WTC11 (cell line): ENCODE data around the gene PHC2. TPM values are rescaled to one million over a fixed set of nuclear protein-coding genes. Genes with fewer than 3 reads are reported as not detected.

Experiments
- ATAC-seq: fragments of 200-7000 bp; cut with Tn5 transposase; 2 replicates; pipeline ENCODE4 v1.10.0; 2021; ENCODE audit warnings: mild to moderate bottlenecking, moderate library complexity
- CTCF ChIA-PET: fragments of 300-600 bp; sonication (Branson Sonifier 250); formaldehyde crosslinking; loops from one replicate; lab custom pipeline; 2021; ENCODE audit warnings: antibody characterized with exemption; lab: Charles Lee
- POLR2A ChIA-PET: fragments of 350-600 bp; sonication (Branson Sonifier 250); formaldehyde crosslinking; loops from one replicate; lab custom pipeline; 2021; ENCODE audit warnings: antibody characterized with exemption; lab: Charles Lee
- DNase-seq: peaks from one replicate; pipeline ENCODE4 v3.0.0; 2021; ENCODE audit warnings: low spot score
- H3K27ac Mint-ChIP-seq: 2 replicates; pipeline ENCODE4 v1.8.0; 2021; ENCODE audit warnings: mixed read lengths
- H3K27me3 Mint-ChIP-seq: 2 replicates; pipeline ENCODE4 v1.8.0; 2021; ENCODE audit warnings: low read depth, mild to moderate bottlenecking, moderate library complexity, mixed read lengths
- H3K36me3 Mint-ChIP-seq: 2 replicates; pipeline ENCODE4 v1.8.0; 2021; ENCODE audit warnings: mixed read lengths
- H3K4me1 Mint-ChIP-seq: 2 replicates; pipeline ENCODE4 v1.8.0; 2022; ENCODE audit warnings: mixed read lengths
- H3K4me3 Mint-ChIP-seq: 2 replicates; pipeline ENCODE4 v1.8.0; 2021; ENCODE audit warnings: mild to moderate bottlenecking, moderate library complexity, mixed read lengths
- H3K9me3 Mint-ChIP-seq: 2 replicates; pipeline ENCODE4 v1.8.0; 2021; ENCODE audit warnings: mixed read lengths
- AR ChIP-seq: fragments of 250-450 bp; sonication (Bioruptor Pico); IDR thresholded peaks from 2 replicates; pipeline ENCODE4 v1.9.0; 2021; ENCODE audit warnings: mild to moderate bottlenecking
- FOXJ3 ChIP-seq: sonication (generic); formaldehyde crosslinking; IDR thresholded peaks from 2 replicates; pipeline ENCODE4 v1.9.0; 2021; ENCODE audit warnings: missing genetic modification reagents, mild to moderate bottlenecking, borderline replicate concordance
- HMGXB4 ChIP-seq: sonication (generic); formaldehyde crosslinking; IDR thresholded peaks from 2 replicates; pipeline ENCODE4 v1.8.1; 2023; ENCODE audit warnings: mild to moderate bottlenecking, moderate library complexity, missing genetic modification reagents
- JUN ChIP-seq: sonication (generic); formaldehyde crosslinking; IDR thresholded peaks from 2 replicates; pipeline ENCODE4 v1.8.0; 2023; ENCODE audit warnings: mild to moderate bottlenecking, missing genetic modification reagents
- PRRX2 ChIP-seq: fragments of 250-450 bp; sonication (Bioruptor Pico); IDR thresholded peaks from 2 replicates; pipeline ENCODE4 v1.8.0; 2021; ENCODE audit warnings: mild to moderate bottlenecking
- SMAD4 ChIP-seq: sonication (generic); formaldehyde crosslinking; IDR thresholded peaks from 2 replicates; pipeline ENCODE4 v1.8.0; 2022; ENCODE audit warnings: mild to moderate bottlenecking, missing genetic modification reagents
- SOX15 ChIP-seq: fragments of 250-450 bp; sonication (Bioruptor Pico); IDR thresholded peaks from 2 replicates; pipeline ENCODE4 v1.9.0; 2021; ENCODE audit warnings: mild to moderate bottlenecking
- ZBTB43 ChIP-seq: sonication (generic); formaldehyde crosslinking; IDR thresholded peaks from 2 replicates; pipeline ENCODE4 v1.8.1; 2023; ENCODE audit warnings: mild to moderate bottlenecking, missing genetic modification reagents
- total RNA-seq: library from RNA; stranded (reverse); gene quantifications from 3 replicates; pipeline ENCODE4 v1.2.3, GENCODE V29; 2021
- TF ChIP-seq, protein P1 (sequence below): fragments of 250-450 bp; sonication (Bioruptor Pico); IDR thresholded peaks from 2 replicates; pipeline ENCODE4 v2.1.2; 2022; ENCODE audit warnings: mild to moderate bottlenecking, moderate library complexity
- TF ChIP-seq, protein P2 (sequence below): sonication (generic); formaldehyde crosslinking; IDR thresholded peaks from 2 replicates; pipeline ENCODE4 v1.8.0; 2023; ENCODE audit warnings: missing genetic modification reagents, mild to moderate bottlenecking, borderline replicate concordance
- TF ChIP-seq, protein P3 (sequence below): sonication (generic); formaldehyde crosslinking; IDR thresholded peaks from 2 replicates; pipeline ENCODE4 v1.8.0; 2022; ENCODE audit warnings: missing genetic modification reagents
- TF ChIP-seq, protein P4 (sequence below): sonication (generic); formaldehyde crosslinking; IDR thresholded peaks from 2 replicates; pipeline ENCODE4 v1.8.1; 2023; ENCODE audit warnings: mild to moderate bottlenecking, missing genetic modification reagents

PHC2 gene
- total RNA-seq, 1 experiment from 2014 or later = 7.0 TPM

DNA sequence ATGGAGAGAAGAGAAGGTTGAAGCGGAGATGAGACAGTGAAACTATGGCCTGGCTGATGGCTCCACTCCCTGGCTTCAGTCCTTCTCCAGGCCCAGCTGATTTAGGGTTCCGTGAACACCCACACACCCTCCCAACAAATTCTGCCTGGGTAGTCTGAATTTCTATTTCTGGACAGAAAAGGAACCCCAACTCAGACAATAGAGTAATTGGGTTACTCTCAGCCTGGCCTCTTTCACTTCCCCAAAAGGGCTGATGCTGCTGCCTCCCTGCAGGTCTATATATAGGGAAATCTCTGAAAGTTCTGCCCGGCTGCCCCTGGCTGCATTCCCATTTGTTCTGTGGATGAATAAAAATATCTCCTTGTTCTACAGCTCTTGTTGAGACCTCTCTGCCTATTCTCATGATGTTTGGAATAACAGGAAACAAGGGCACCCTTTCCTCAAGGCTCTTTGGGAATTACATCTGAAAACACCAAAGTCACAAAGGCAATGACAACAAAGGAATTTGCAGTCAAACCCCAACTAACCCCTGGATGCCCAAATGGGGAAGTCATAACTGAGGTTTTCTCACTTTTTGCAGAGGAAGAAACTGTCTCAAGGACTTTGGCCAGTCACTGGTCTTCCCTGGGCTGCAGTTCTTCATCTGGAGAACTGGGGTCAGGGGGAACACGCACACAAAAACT, 30.2 kb upstream of the PHC2 start:
- Mint-ChIP-seq H3K4me1 (no peaks in the 10 kb centered on the region), H3K27me3 (peaks cover 17% of the 10 kb centered on the region; the same call in 1 of the 2 replicates), H3K27ac (no peak overlapping the region), H3K4me3 (no peak overlapping the region), H3K36me3 (no peaks in the 10 kb centered on the region), H3K9me3 (no peaks in the 10 kb centered on the region)
- no peak for ATAC-seq
- CTCF ChIA-PET = interaction anchor here (1.1 to 1.9 kb wide), 3 partner anchors 17 to 367 kb away, joined by 4 to 5 read pairs (median 4); no protein-coding TSS in a partner anchor
- POLR2A ChIA-PET = no interaction called here
- TF ChIP-seq AR (no peak), PRRX2 (CRISPR knock-in tag) (no peak)
- TF ChIP-seq, protein P1, sequence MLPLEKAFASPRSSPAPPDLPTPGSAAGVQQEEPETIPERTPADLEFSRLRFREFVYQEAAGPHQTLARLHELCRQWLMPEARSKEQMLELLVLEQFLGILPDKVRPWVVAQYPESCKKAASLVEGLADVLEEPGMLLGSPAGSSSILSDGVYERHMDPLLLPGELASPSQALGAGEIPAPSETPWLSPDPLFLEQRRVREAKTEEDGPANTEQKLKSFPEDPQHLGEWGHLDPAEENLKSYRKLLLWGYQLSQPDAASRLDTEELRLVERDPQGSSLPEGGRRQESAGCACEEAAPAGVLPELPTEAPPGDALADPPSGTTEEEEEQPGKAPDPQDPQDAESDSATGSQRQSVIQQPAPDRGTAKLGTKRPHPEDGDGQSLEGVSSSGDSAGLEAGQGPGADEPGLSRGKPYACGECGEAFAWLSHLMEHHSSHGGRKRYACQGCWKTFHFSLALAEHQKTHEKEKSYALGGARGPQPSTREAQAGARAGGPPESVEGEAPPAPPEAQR (CRISPR knock-in tag) = no peak
- DNase-seq = no peak

GRCh38 chr1:33460144-33460543, 29.2 kb upstream of the PHC2 start:
- TF ChIP-seq SOX15 (no peak), HMGXB4 (no peak), ZBTB43 (CRISPR knock-in tag) (no peak), FOXJ3 (no peak), JUN (CRISPR knock-in tag) (no peak), SMAD4 (CRISPR knock-in tag) (no peak)
- TF ChIP-seq, protein P2, sequence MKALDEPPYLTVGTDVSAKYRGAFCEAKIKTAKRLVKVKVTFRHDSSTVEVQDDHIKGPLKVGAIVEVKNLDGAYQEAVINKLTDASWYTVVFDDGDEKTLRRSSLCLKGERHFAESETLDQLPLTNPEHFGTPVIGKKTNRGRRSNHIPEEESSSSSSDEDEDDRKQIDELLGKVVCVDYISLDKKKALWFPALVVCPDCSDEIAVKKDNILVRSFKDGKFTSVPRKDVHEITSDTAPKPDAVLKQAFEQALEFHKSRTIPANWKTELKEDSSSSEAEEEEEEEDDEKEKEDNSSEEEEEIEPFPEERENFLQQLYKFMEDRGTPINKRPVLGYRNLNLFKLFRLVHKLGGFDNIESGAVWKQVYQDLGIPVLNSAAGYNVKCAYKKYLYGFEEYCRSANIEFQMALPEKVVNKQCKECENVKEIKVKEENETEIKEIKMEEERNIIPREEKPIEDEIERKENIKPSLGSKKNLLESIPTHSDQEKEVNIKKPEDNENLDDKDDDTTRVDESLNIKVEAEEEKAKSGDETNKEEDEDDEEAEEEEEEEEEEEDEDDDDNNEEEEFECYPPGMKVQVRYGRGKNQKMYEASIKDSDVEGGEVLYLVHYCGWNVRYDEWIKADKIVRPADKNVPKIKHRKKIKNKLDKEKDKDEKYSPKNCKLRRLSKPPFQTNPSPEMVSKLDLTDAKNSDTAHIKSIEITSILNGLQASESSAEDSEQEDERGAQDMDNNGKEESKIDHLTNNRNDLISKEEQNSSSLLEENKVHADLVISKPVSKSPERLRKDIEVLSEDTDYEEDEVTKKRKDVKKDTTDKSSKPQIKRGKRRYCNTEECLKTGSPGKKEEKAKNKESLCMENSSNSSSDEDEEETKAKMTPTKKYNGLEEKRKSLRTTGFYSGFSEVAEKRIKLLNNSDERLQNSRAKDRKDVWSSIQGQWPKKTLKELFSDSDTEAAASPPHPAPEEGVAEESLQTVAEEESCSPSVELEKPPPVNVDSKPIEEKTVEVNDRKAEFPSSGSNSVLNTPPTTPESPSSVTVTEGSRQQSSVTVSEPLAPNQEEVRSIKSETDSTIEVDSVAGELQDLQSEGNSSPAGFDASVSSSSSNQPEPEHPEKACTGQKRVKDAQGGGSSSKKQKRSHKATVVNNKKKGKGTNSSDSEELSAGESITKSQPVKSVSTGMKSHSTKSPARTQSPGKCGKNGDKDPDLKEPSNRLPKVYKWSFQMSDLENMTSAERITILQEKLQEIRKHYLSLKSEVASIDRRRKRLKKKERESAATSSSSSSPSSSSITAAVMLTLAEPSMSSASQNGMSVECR (CRISPR knock-in tag) = no peak
- TF ChIP-seq, protein P3, sequence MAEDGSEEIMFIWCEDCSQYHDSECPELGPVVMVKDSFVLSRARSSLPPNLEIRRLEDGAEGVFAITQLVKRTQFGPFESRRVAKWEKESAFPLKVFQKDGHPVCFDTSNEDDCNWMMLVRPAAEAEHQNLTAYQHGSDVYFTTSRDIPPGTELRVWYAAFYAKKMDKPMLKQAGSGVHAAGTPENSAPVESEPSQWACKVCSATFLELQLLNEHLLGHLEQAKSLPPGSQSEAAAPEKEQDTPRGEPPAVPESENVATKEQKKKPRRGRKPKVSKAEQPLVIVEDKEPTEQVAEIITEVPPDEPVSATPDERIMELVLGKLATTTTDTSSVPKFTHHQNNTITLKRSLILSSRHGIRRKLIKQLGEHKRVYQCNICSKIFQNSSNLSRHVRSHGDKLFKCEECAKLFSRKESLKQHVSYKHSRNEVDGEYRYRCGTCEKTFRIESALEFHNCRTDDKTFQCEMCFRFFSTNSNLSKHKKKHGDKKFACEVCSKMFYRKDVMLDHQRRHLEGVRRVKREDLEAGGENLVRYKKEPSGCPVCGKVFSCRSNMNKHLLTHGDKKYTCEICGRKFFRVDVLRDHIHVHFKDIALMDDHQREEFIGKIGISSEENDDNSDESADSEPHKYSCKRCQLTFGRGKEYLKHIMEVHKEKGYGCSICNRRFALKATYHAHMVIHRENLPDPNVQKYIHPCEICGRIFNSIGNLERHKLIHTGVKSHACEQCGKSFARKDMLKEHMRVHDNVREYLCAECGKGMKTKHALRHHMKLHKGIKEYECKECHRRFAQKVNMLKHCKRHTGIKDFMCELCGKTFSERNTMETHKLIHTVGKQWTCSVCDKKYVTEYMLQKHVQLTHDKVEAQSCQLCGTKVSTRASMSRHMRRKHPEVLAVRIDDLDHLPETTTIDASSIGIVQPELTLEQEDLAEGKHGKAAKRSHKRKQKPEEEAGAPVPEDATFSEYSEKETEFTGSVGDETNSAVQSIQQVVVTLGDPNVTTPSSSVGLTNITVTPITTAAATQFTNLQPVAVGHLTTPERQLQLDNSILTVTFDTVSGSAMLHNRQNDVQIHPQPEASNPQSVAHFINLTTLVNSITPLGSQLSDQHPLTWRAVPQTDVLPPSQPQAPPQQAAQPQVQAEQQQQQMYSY = no peak
- TF ChIP-seq, protein P4, sequence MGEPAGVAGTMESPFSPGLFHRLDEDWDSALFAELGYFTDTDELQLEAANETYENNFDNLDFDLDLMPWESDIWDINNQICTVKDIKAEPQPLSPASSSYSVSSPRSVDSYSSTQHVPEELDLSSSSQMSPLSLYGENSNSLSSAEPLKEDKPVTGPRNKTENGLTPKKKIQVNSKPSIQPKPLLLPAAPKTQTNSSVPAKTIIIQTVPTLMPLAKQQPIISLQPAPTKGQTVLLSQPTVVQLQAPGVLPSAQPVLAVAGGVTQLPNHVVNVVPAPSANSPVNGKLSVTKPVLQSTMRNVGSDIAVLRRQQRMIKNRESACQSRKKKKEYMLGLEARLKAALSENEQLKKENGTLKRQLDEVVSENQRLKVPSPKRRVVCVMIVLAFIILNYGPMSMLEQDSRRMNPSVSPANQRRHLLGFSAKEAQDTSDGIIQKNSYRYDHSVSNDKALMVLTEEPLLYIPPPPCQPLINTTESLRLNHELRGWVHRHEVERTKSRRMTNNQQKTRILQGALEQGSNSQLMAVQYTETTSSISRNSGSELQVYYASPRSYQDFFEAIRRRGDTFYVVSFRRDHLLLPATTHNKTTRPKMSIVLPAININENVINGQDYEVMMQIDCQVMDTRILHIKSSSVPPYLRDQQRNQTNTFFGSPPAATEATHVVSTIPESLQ (CRISPR knock-in tag) = no peak
- CTCF ChIA-PET = interaction anchor here (1.1 to 1.9 kb wide), 4 partner anchors 11 to 366 kb away, joined by 4 to 7 read pairs (median 4); no protein-coding TSS in a partner anchor
- H3K4me1 Mint-ChIP-seq = peaks cover 4% of the 10 kb centered on the region; the same call in 1 of the 2 replicates
- H3K4me3 Mint-ChIP-seq = no peak overlapping the region
- peaks cover 15% of the 10 kb centered on the region; the same call in 1 of the 2 replicates for H3K27me3 Mint-ChIP-seq
- POLR2A ChIA-PET = no interaction called here
- H3K36me3 Mint-ChIP-seq = no peaks in the 10 kb centered on the region
- no peak overlapping the region for H3K27ac Mint-ChIP-seq
- ATAC-seq = no peak
- H3K9me3 Mint-ChIP-seq = no peaks in the 10 kb centered on the region
- DNase-seq = no peak
